Esophagus muscularis mucosa (tissue), 4 donors: ENCODE measurements around the gene KCP. TPM values are rescaled to one million over a fixed set of nuclear protein-coding genes. Genes with fewer than 3 reads are reported as not detected.

Experiments
- DNase-seq: peaks from one replicate; pipeline ENCODE4 v3.0.0-alpha.2; 2017; ENCODE audit errors: extremely low spot score
- H3K27ac ChIP-seq, 4 donors: fragments of 200-600 bp; sonication (generic); replicated peaks in 1 of 4; 1 replicate in 3 of 4; 2 replicates in 1 of 4; pipeline ENCODE4 v1.5.1; 2016 to 2019; ENCODE audit warnings: mild to moderate bottlenecking in 1 of 4
- H3K27me3 ChIP-seq, 4 donors: fragments of 200-600 bp; sonication (generic); one replicate each; pipeline versions ENCODE4 v1.5.1 to v1.6.0; 2016 to 2019
- H3K36me3 ChIP-seq, 4 donors: fragments of 200-600 bp; sonication (generic); one replicate each; pipeline ENCODE4 v1.5.1; 2016 to 2019
- H3K4me1 ChIP-seq, 4 donors: fragments of 200-600 bp; sonication (generic); one replicate each; pipeline ENCODE4 v1.5.1; 2016 to 2019
- H3K4me3 ChIP-seq, 4 donors: fragments of 200-600 bp; sonication (generic); 1 replicate in 2 of 4; 2 replicates in 2 of 4; pipeline ENCODE4 v1.5.1; 2016 to 2019; ENCODE audit warnings: mild to moderate bottlenecking in 4 of 4, moderate library complexity in 1 of 4
- H3K9me3 ChIP-seq, 4 donors: fragments of 200-600 bp; sonication (generic); 1 replicate in 3 of 4; 2 replicates in 1 of 4; pipeline ENCODE4 v1.5.1; 2016 to 2019
- CTCF ChIP-seq, 3 experiments: fragments of 200-600 bp in 2 of 3; fragments of 450-650 bp in 1 of 3; sonication (generic) in 2 of 3; IDR thresholded peaks; one replicate each; pipeline ENCODE4 v1.5.1; 2017 to 2019; ENCODE audit warnings: antibody characterized with exemption in 3 of 3, mild to moderate bottlenecking in 2 of 3, moderate library complexity in 1 of 3
- EP300 ChIP-seq: sonication (generic); formaldehyde crosslinking; IDR thresholded peaks from one replicate; pipeline ENCODE4 v1.6.1; 2017; ENCODE audit warnings: antibody characterized with exemption
- POLR2A ChIP-seq: fragments of 450-650 bp; IDR thresholded peaks from one replicate; pipeline ENCODE4 v1.6.1; 2017; ENCODE audit warnings: antibody characterized with exemption, moderate library complexity, mild to moderate bottlenecking, low read depth
- POLR2AphosphoS5 ChIP-seq, 2 donors: sonication (generic); formaldehyde crosslinking; IDR thresholded peaks; one replicate each; pipeline ENCODE4 v1.6.1; 2017; ENCODE audit warnings: antibody characterized with exemption in 2 of 2
- WGBS: methylation state at CpG from one replicate; pipeline ENCODE4 v1.1.5; 2018; 5-methylcytosine and 5-hydroxymethylcytosine counted together
- intact Hi-C: fragments of 100-400 bp; cut with DNase I; formaldehyde crosslinking; loops from one replicate; pipeline ENCODE4 v1.15.1; 2023
- total RNA-seq, 4 donors: library from RNA; depleted of rRNA; stranded (reverse); fragments of >200 nt; gene quantifications; one replicate each; pipeline versions ENCODE4 v1.1.0 to v1.2.1, GENCODE V29; 2016

KCP gene
- total RNA-seq, 4 donors from 2014 or later, result 0.13 to 0.66 (median 0.29) TPM; not detected in 1

- H3K36me3 ChIP-seq, result no peaks in the 10 kb centered on the region
- H3K4me1 ChIP-seq, result peaks cover 0 to 5% (median under 1%) of the 10 kb centered on the region in 4 donors
- DNase-seq, result no peak
- intact Hi-C loops, result no loop called here
- WGBS, result 87% methylated on average over 18 of the region's 19 CpGs
- H3K27me3 ChIP-seq, result peaks cover 0 to 84% (median 4%) of the 10 kb centered on the region in 4 donors
- H3K27ac ChIP-seq, result no peak overlapping the region
- TF ChIP-seq CTCF (IDR thresholded peaks at IDR 0.05) (no peak), POLR2A (no peak), POLR2AphosphoS5 (IDR thresholded peaks at IDR 0.05) (no peak)
- H3K4me3 ChIP-seq, result no peak overlapping the region
- H3K9me3 ChIP-seq, result no peaks in the 10 kb centered on the region
These were observed 21.7 kb upstream of the KCP start for GRCh38 chr7:128931965-128932861.

GRCh38 chr7:128931190-128931798 is 20.8 kb upstream of the KCP start:
- no peak for TF ChIP-seq CTCF (IDR thresholded peaks at IDR 0.05)
- TF ChIP-seq EP300, result no peak
- no peak for TF ChIP-seq POLR2AphosphoS5 (IDR thresholded peaks at IDR 0.05)
- TF ChIP-seq POLR2A, result no peak
- WGBS, result 96% methylated on average over 9 of the region's 18 CpGs

GRCh38 chr7:128928882-128929788 is 18.6 kb upstream of the KCP start:
- WGBS, result 93% methylated on average over 12 of the region's 14 CpGs
- DNase-seq, result no peak
- intact Hi-C loops, result no loop called here

More at GRCh38 chr7:128931190-128931798, 20.8 kb upstream of the KCP start:
- H3K4me3 ChIP-seq, result no peak overlapping the region
- DNase-seq, result no peak
- no peaks in the 10 kb centered on the region for H3K9me3 ChIP-seq
- H3K4me1 ChIP-seq, result peaks cover 0 to 5% (median 0%) of the 10 kb centered on the region in 4 donors
- H3K36me3 ChIP-seq, result no peaks in the 10 kb centered on the region
- H3K27ac ChIP-seq, result no peak overlapping the region
- H3K27me3 ChIP-seq, result peaks cover 0 to 77% (median 2%) of the 10 kb centered on the region in 4 donors
- intact Hi-C loops, result no loop called here

GRCh38 chr7:128928159-128928813 is 17.8 kb upstream of the KCP start:
- no peak overlapping the region for H3K27ac ChIP-seq
- no peak for DNase-seq
- H3K27me3 ChIP-seq, result peaks cover 0 to 56% (median 2%) of the 10 kb centered on the region in 4 donors
- H3K36me3 ChIP-seq, result no peaks in the 10 kb centered on the region
- no peak overlapping the region for H3K4me3 ChIP-seq
- TF ChIP-seq POLR2A, result no peak
- no peak for TF ChIP-seq CTCF (IDR thresholded peaks at IDR 0.05)
- no peak for TF ChIP-seq POLR2AphosphoS5 (IDR thresholded peaks at IDR 0.05)
- TF ChIP-seq EP300, result no peak
- intact Hi-C loops, result no loop called here
- peaks cover 0 to 5% (median 0%) of the 10 kb centered on the region in 4 donors for H3K4me1 ChIP-seq
- no peaks in the 10 kb centered on the region for H3K9me3 ChIP-seq
- 91% methylated on average over 8 of the region's 8 CpGs for WGBS

More at GRCh38 chr7:128928882-128929788, 18.6 kb upstream of the KCP start:
- no peak overlapping the region for H3K27ac ChIP-seq
- H3K9me3 ChIP-seq, result no peaks in the 10 kb centered on the region
- peaks cover 0 to 60% (median 2%) of the 10 kb centered on the region in 4 donors for H3K27me3 ChIP-seq
- no peak for TF ChIP-seq POLR2AphosphoS5 (IDR thresholded peaks at IDR 0.05)
- no peak for TF ChIP-seq POLR2A
- no peak for TF ChIP-seq EP300
- H3K4me1 ChIP-seq, result peaks cover 0 to 5% (median 0%) of the 10 kb centered on the region in 4 donors
- no peaks in the 10 kb centered on the region for H3K36me3 ChIP-seq
- no peak overlapping the region for H3K4me3 ChIP-seq
